Stimulated activated memory B cell treated with anti-CD40 and anti-IgM and Interleukin-4, amounts not matched to agents 10 μg/mL and 1 μg/mL and 100 μg/mL, for 72 hours (primary cell): ENCODE data around the gene CA12.

Experiments used
- ATAC-seq: fragments of 150-1000 bp; cut with Tn5 transposase; 2 replicates; pipeline ENCODE4 v1.10.0; 2021
- H3K27ac Mint-ChIP-seq: one replicate; pipeline ENCODE4 v1.8.0; 2022; ENCODE audit warnings: mild to moderate bottlenecking, mixed read lengths
- H3K27me3 Mint-ChIP-seq: one replicate; pipeline ENCODE4 v1.8.0; 2022; ENCODE audit warnings: mixed read lengths
- H3K36me3 Mint-ChIP-seq: one replicate; pipeline ENCODE4 v1.8.0; 2022; ENCODE audit warnings: mixed read lengths
- H3K4me1 Mint-ChIP-seq: one replicate; pipeline ENCODE4 v1.8.0; 2022; ENCODE audit warnings: mixed read lengths
- H3K4me3 Mint-ChIP-seq: one replicate; pipeline ENCODE4 v1.8.0; 2022; ENCODE audit warnings: mild to moderate bottlenecking, moderate library complexity, mixed read lengths
- H3K9me3 Mint-ChIP-seq: one replicate; pipeline ENCODE4 v1.8.0; 2022; ENCODE audit warnings: mixed read lengths

CA12 gene

GRCh38 chr15:63306492-63307073, 75.1 kb downstream of the CA12 start:
- no peak overlapping the region for H3K27ac Mint-ChIP-seq
- H3K36me3 Mint-ChIP-seq, result peaks cover 48% of the 10 kb centered on the region
- no peaks in the 10 kb centered on the region for H3K4me1 Mint-ChIP-seq
- no peak for ATAC-seq
- no peaks in the 10 kb centered on the region for H3K9me3 Mint-ChIP-seq
- no peak overlapping the region for H3K4me3 Mint-ChIP-seq
- H3K27me3 Mint-ChIP-seq, result no peaks in the 10 kb centered on the region

- H3K9me3 Mint-ChIP-seq, result no peaks in the 10 kb centered on the region
- H3K4me1 Mint-ChIP-seq, result no peaks in the 10 kb centered on the region
- no peak for ATAC-seq
- peaks cover 47% of the 10 kb centered on the region for H3K36me3 Mint-ChIP-seq
- H3K4me3 Mint-ChIP-seq, result no peak overlapping the region
- H3K27ac Mint-ChIP-seq, result no peak overlapping the region
- H3K27me3 Mint-ChIP-seq, result no peaks in the 10 kb centered on the region
Observed at GRCh38 chr15:63305260-63305659, 76.4 kb downstream of the CA12 start.

GRCh38 chr15:63301088-63301487, 80.6 kb downstream of the CA12 start:
- ATAC-seq, result no peak
- Mint-ChIP-seq H3K4me3 (no peak overlapping the region), H3K4me1 (no peaks in the 10 kb centered on the region), H3K9me3 (no peaks in the 10 kb centered on the region), H3K36me3 (peaks cover 70% of the 10 kb centered on the region), H3K27me3 (no peaks in the 10 kb centered on the region), H3K27ac (no peak overlapping the region)

GRCh38 chr15:63299943-63300575, 81.6 kb downstream of the CA12 start:
- no peak overlapping the region for H3K27ac Mint-ChIP-seq
- no peaks in the 10 kb centered on the region for H3K27me3 Mint-ChIP-seq
- H3K4me3 Mint-ChIP-seq, result no peak overlapping the region
- H3K36me3 Mint-ChIP-seq, result peaks cover 60% of the 10 kb centered on the region
- ATAC-seq, result no peak
- no peaks in the 10 kb centered on the region for H3K9me3 Mint-ChIP-seq
- H3K4me1 Mint-ChIP-seq, result no peaks in the 10 kb centered on the region

GRCh38 chr15:63296195-63296594, 85.5 kb downstream of the CA12 start:
- peaks cover 7% of the 10 kb centered on the region for H3K4me1 Mint-ChIP-seq
- peaks cover 46% of the 10 kb centered on the region for H3K36me3 Mint-ChIP-seq
- H3K9me3 Mint-ChIP-seq, result no peaks in the 10 kb centered on the region
- H3K4me3 Mint-ChIP-seq, result no peak overlapping the region
- H3K27ac Mint-ChIP-seq, result no peak overlapping the region
- no peak for ATAC-seq
- H3K27me3 Mint-ChIP-seq, result no peaks in the 10 kb centered on the region

- Mint-ChIP-seq H3K4me3 (no peak overlapping the region), H3K4me1 (peaks cover 7% of the 10 kb centered on the region), H3K9me3 (no peaks in the 10 kb centered on the region), H3K27ac (no peak overlapping the region), H3K36me3 (peaks cover 48% of the 10 kb centered on the region), H3K27me3 (no peaks in the 10 kb centered on the region)
- no peak for ATAC-seq
Observed at GRCh38 chr15:63295341-63295740, 86.3 kb downstream of the CA12 start.

GRCh38 chr15:63294359-63294758, 87.3 kb downstream of the CA12 start:
- Mint-ChIP-seq H3K4me3 (no peak overlapping the region), H3K27me3 (no peaks in the 10 kb centered on the region), H3K36me3 (peaks cover 39% of the 10 kb centered on the region), H3K27ac (no peak overlapping the region), H3K9me3 (no peaks in the 10 kb centered on the region), H3K4me1 (peaks cover 7% of the 10 kb centered on the region)
- no peak for ATAC-seq

GRCh38 chr15:63292771-63293170, 88.9 kb downstream of the CA12 start:
- peak overlapping the region; percentile 55 for H3K27ac Mint-ChIP-seq
- peaks cover 27% of the 10 kb centered on the region for H3K36me3 Mint-ChIP-seq
- peak; percentile 95 for ATAC-seq
- peaks cover 7% of the 10 kb centered on the region for H3K4me1 Mint-ChIP-seq
- H3K4me3 Mint-ChIP-seq, result no peak overlapping the region
- H3K9me3 Mint-ChIP-seq, result no peaks in the 10 kb centered on the region
- no peaks in the 10 kb centered on the region for H3K27me3 Mint-ChIP-seq

GRCh38 chr15:63292241-63292640, 89.4 kb downstream of the CA12 start:
- Mint-ChIP-seq H3K27ac (peak overlapping the region; percentile 55), H3K4me3 (no peak overlapping the region)
- ATAC-seq, result no peak

GRCh38 chr15:63291507-63291906, 90.1 kb downstream of the CA12 start:
- H3K9me3 Mint-ChIP-seq, result no peaks in the 10 kb centered on the region
- peaks cover 7% of the 10 kb centered on the region for H3K4me1 Mint-ChIP-seq
- peaks cover 25% of the 10 kb centered on the region for H3K36me3 Mint-ChIP-seq
- H3K27me3 Mint-ChIP-seq, result no peaks in the 10 kb centered on the region
- ATAC-seq, result no peak
- no peak overlapping the region for H3K4me3 Mint-ChIP-seq
- no peak overlapping the region for H3K27ac Mint-ChIP-seq

More at GRCh38 chr15:63292241-63292640, 89.4 kb downstream of the CA12 start:
- Mint-ChIP-seq H3K9me3 (no peaks in the 10 kb centered on the region), H3K36me3 (peaks cover 24% of the 10 kb centered on the region), H3K27me3 (no peaks in the 10 kb centered on the region), H3K4me1 (peaks cover 7% of the 10 kb centered on the region)

- H3K27me3 Mint-ChIP-seq, result no peaks in the 10 kb centered on the region
- H3K4me1 Mint-ChIP-seq, result peaks cover 7% of the 10 kb centered on the region
- no peaks in the 10 kb centered on the region for H3K9me3 Mint-ChIP-seq
- no peak for ATAC-seq
- H3K36me3 Mint-ChIP-seq, result peaks cover 28% of the 10 kb centered on the region
- no peak overlapping the region for H3K4me3 Mint-ChIP-seq
- H3K27ac Mint-ChIP-seq, result no peak overlapping the region
Observed at GRCh38 chr15:63288778-63289378, 92.8 kb downstream of the CA12 start.

- Mint-ChIP-seq H3K4me3 (no peak overlapping the region), H3K27me3 (no peaks in the 10 kb centered on the region), H3K9me3 (no peaks in the 10 kb centered on the region), H3K4me1 (peaks cover 12% of the 10 kb centered on the region), H3K36me3 (peaks cover 33% of the 10 kb centered on the region), H3K27ac (no peak overlapping the region)
- no peak for ATAC-seq
Observed at GRCh38 chr15:63288342-63288741, 93.3 kb downstream of the CA12 start.

- no peak overlapping the region for H3K4me3 Mint-ChIP-seq
- H3K36me3 Mint-ChIP-seq, result peaks cover 35% of the 10 kb centered on the region
- H3K4me1 Mint-ChIP-seq, result peaks cover 7% of the 10 kb centered on the region
- H3K27me3 Mint-ChIP-seq, result no peaks in the 10 kb centered on the region
- H3K9me3 Mint-ChIP-seq, result no peaks in the 10 kb centered on the region
- no peak overlapping the region for H3K27ac Mint-ChIP-seq
- ATAC-seq, result no peak
Observed at GRCh38 chr15:63287109-63287508, 94.5 kb downstream of the CA12 start.

- Mint-ChIP-seq H3K27me3 (no peaks in the 10 kb centered on the region), H3K36me3 (peaks cover 29% of the 10 kb centered on the region), H3K4me3 (no peak overlapping the region), H3K9me3 (no peaks in the 10 kb centered on the region), H3K27ac (no peak overlapping the region), H3K4me1 (peaks cover 7% of the 10 kb centered on the region)
- ATAC-seq, result no peak
Observed at GRCh38 chr15:63284335-63284734, 97.3 kb downstream of the CA12 start.

GRCh38 chr15:63283126-63283525, 98.5 kb downstream of the CA12 start:
- H3K27ac Mint-ChIP-seq, result no peak overlapping the region
- no peaks in the 10 kb centered on the region for H3K9me3 Mint-ChIP-seq
- H3K4me1 Mint-ChIP-seq, result peaks cover 11% of the 10 kb centered on the region
- peaks cover 29% of the 10 kb centered on the region for H3K36me3 Mint-ChIP-seq
- H3K4me3 Mint-ChIP-seq, result no peak overlapping the region
- H3K27me3 Mint-ChIP-seq, result no peaks in the 10 kb centered on the region
- no peak for ATAC-seq

- Mint-ChIP-seq H3K27me3 (no peaks in the 10 kb centered on the region), H3K27ac (peak overlapping the region; percentile 89), H3K36me3 (no peaks in the 10 kb centered on the region), H3K9me3 (no peaks in the 10 kb centered on the region), H3K4me3 (peak overlapping the region; percentile 94), H3K4me1 (peaks cover 28% of the 10 kb centered on the region)
- no peak for ATAC-seq
Observed at GRCh38 chr15:63277893-63278456, 103.7 kb downstream of the CA12 start.
